NT2/D1 (cell line): ENCODE data around the gene PCSK6.

Experiments used
- DNase-seq: peaks from one replicate; pipeline ENCODE4 v3.0.0-alpha.2; 2011; ENCODE audit warnings: low read depth, low spot score
- H3K27me3 ChIP-seq: 2 replicates; pipeline ENCODE4 v1.6.0; 2011; ENCODE audit warnings: mild to moderate bottlenecking; ENCODE audit not compliant: insufficient read length, insufficient read depth
- H3K36me3 ChIP-seq: 2 replicates; pipeline ENCODE4 v1.6.1; 2011; ENCODE audit warnings: mild to moderate bottlenecking, low read length, mixed read lengths; ENCODE audit not compliant: insufficient read depth, insufficient read length
- H3K4me1 ChIP-seq: 2 replicates; pipeline ENCODE4 v1.5.1; 2011; ENCODE audit not compliant: insufficient read depth, insufficient read length
- H3K4me3 ChIP-seq: 2 replicates; pipeline ENCODE4 v1.5.1; 2011; ENCODE audit warnings: low read depth; ENCODE audit not compliant: insufficient read length
- H3K9ac ChIP-seq: 2 replicates; pipeline ENCODE4 v1.6.0; 2011; ENCODE audit warnings: low read depth; ENCODE audit not compliant: insufficient read length
- H3K9me3 ChIP-seq: 2 replicates; pipeline ENCODE4 v1.5.1; 2011; ENCODE audit warnings: mild to moderate bottlenecking, low read length; ENCODE audit not compliant: insufficient read depth
- SUZ12 ChIP-seq: IDR thresholded peaks from 2 replicates; pipeline ENCODE4 v1.6.1; 2011; ENCODE audit not compliant: insufficient read length, insufficient read depth; ENCODE audit errors: extremely low read depth
- YY1 ChIP-seq: IDR thresholded peaks from 2 replicates; pipeline ENCODE4 v1.6.1; 2011; ENCODE audit not compliant: insufficient read length, insufficient read depth
- ZNF274 ChIP-seq: IDR thresholded peaks from 2 replicates; pipeline ENCODE4 v1.6.1; 2011; ENCODE audit warnings: mild to moderate bottlenecking, low read depth, low read length

PCSK6 gene

GRCh38 chr15:101434032-101434920, 55.2 kb downstream of the PCSK6 start:
- DNase-seq = no peak
- Histone ChIP-seq H3K9me3 (peaks cover 7% of the 10 kb centered on the region; the same call in 1 of the 2 replicates), H3K9ac (no peak overlapping the region), H3K4me1 (no peaks in the 10 kb centered on the region), H3K4me3 (no peak overlapping the region), H3K36me3 (peaks cover 7% of the 10 kb centered on the region), H3K27me3 (no peaks in the 10 kb centered on the region)
- no peak for TF ChIP-seq YY1
- no peak for TF ChIP-seq SUZ12

DNA sequence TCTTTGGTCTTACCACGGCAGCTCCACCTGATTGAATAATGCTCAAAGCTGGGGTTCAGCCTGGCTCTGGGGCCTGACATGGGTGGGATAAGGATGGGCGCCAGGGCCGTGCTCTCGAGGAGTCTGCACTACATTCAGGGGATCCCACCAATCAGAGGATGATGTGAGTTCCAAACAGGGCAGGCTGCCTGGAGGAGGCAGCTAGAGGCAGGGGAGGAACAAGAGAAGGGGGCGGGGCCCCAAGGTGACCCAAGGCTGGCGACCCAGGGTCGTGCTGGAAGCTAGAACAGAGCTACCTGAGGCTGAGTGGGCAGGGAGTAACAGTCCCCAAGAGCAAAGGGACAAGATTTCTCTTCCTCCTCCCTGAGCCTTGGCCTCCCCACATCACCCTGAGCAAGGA, 56.1 kb downstream of the PCSK6 start:
- TF ChIP-seq ZNF274 = no peak
- no peak for TF ChIP-seq YY1
- no peak for TF ChIP-seq SUZ12
- peaks cover 2% of the 10 kb centered on the region for H3K4me1 ChIP-seq
- H3K9ac ChIP-seq = no peak overlapping the region
- no peaks in the 10 kb centered on the region for H3K9me3 ChIP-seq
- H3K36me3 ChIP-seq = peaks cover 5% of the 10 kb centered on the region
- no peaks in the 10 kb centered on the region for H3K27me3 ChIP-seq
- no peak overlapping the region for H3K4me3 ChIP-seq
- DNase-seq = no peak

DNA sequence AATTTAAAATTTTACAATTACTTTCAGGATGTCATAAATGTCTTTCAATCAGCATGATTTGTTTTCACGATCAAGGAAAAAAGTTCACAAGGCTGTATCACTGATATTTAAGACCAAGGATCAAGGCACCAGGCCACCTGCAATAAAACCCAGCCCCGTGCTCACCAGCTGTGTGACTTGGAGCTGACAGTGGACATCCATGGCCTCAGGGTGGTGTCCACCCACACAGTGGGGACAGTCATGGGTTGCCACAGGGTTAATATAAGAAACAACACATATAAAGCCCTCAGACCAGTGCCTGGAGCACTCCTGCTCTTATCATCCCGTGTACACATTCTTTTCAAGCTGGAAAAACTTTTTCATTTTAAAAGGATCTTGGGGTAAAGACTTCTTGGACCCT, 56.5 kb downstream of the PCSK6 start:
- DNase-seq = no peak
- H3K27me3 ChIP-seq = no peaks in the 10 kb centered on the region
- H3K9me3 ChIP-seq = no peaks in the 10 kb centered on the region
- H3K9ac ChIP-seq = no peak overlapping the region
- H3K4me3 ChIP-seq = no peak overlapping the region
- no peak for TF ChIP-seq YY1
- H3K4me1 ChIP-seq = peaks cover 5% of the 10 kb centered on the region
- peaks cover 5% of the 10 kb centered on the region for H3K36me3 ChIP-seq

- Histone ChIP-seq H3K9me3 (no peaks in the 10 kb centered on the region), H3K4me1 (peaks cover 5% of the 10 kb centered on the region), H3K9ac (no peak overlapping the region), H3K4me3 (no peak overlapping the region), H3K27me3 (no peaks in the 10 kb centered on the region), H3K36me3 (peaks cover 12% of the 10 kb centered on the region)
- DNase-seq = no peak
- no peak for TF ChIP-seq SUZ12
- TF ChIP-seq YY1 = no peak
- no peak for TF ChIP-seq ZNF274
Measured at GRCh38 chr15:101431748-101432147, 57.8 kb downstream of the PCSK6 start.

- Histone ChIP-seq H3K36me3 (peaks cover 12% of the 10 kb centered on the region), H3K9me3 (no peaks in the 10 kb centered on the region), H3K4me3 (no peak overlapping the region), H3K27me3 (no peaks in the 10 kb centered on the region), H3K4me1 (peaks cover 5% of the 10 kb centered on the region), H3K9ac (no peak overlapping the region)
- no peak for DNase-seq
- TF ChIP-seq YY1 = no peak
- no peak for TF ChIP-seq ZNF274
Measured at GRCh38 chr15:101431301-101431700, 58.2 kb downstream of the PCSK6 start.

DNA sequence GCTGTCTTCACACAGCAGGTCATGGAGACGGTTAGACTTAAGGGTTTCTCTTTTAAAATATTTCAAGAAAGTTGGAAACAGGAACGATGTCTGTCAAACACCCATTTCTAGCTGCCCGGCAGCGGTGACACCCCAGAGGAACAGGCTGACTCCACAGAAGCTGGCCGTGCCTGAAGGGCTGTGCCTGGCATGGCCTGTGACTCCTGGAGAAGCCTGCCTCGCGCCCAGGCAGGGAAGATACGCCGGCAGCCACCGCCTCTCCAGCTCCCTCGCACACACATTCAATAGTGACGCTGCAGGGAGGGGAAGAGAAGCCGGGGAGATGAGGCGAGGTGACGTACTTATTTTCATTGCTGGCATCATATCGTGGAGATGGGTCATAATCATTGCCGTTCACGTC, 59.9 kb downstream of the PCSK6 start:
- no peaks in the 10 kb centered on the region for H3K9me3 ChIP-seq
- no peak overlapping the region for H3K9ac ChIP-seq
- peaks cover 5% of the 10 kb centered on the region for H3K4me1 ChIP-seq
- no peaks in the 10 kb centered on the region for H3K27me3 ChIP-seq
- H3K36me3 ChIP-seq = peaks cover 12% of the 10 kb centered on the region
- no peak overlapping the region for H3K4me3 ChIP-seq
- no peak for TF ChIP-seq SUZ12
- TF ChIP-seq ZNF274 = no peak
- no peak for TF ChIP-seq YY1
- DNase-seq = no peak

DNA sequence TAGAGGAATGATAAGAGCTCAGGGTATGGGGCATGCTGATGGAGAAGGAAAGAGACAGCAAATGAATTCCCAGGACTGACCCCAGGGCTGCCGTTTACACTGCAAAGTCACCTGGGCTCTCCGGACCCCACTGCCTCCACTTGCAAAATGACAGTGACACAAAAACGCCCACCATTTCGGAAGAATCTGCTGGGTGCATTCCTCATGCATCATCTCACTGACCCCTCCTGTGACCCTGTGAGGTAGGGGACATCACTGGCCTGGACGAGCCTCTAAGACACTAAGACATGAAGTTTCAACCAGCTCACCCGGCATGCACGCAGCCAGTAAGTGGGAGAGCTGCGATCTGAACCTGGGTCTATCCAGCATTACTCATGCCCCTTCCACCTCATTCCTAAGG, 60.3 kb downstream of the PCSK6 start:
- no peaks in the 10 kb centered on the region for H3K27me3 ChIP-seq
- H3K4me1 ChIP-seq = peaks cover 5% of the 10 kb centered on the region
- H3K9me3 ChIP-seq = no peaks in the 10 kb centered on the region
- peaks cover 12% of the 10 kb centered on the region for H3K36me3 ChIP-seq
- no peak for DNase-seq
- H3K4me3 ChIP-seq = no peak overlapping the region
- no peak for TF ChIP-seq YY1
- no peak for TF ChIP-seq SUZ12
- no peak for TF ChIP-seq ZNF274
- no peak overlapping the region for H3K9ac ChIP-seq
